Measurements from ENCODE around the gene LLGL2.

- 0 out of 2 replicates have a peak, but pooled peaks have one; percentile 10 for TF ChIP-seq POLR2A (IDR thresholded peaks at IDR 0.05; ENCODE audit: low read depth, low read length)
- no peak for TF ChIP-seq ZNF384 (IDR thresholded peaks at IDR 0.05; ENCODE audit: borderline replicate concordance, low read depth, low read length)
- TF ChIP-seq SREBF1 (IDR thresholded peaks at IDR 0.05; ENCODE audit: low read length): no peak
- TF ChIP-seq, protein P1, sequence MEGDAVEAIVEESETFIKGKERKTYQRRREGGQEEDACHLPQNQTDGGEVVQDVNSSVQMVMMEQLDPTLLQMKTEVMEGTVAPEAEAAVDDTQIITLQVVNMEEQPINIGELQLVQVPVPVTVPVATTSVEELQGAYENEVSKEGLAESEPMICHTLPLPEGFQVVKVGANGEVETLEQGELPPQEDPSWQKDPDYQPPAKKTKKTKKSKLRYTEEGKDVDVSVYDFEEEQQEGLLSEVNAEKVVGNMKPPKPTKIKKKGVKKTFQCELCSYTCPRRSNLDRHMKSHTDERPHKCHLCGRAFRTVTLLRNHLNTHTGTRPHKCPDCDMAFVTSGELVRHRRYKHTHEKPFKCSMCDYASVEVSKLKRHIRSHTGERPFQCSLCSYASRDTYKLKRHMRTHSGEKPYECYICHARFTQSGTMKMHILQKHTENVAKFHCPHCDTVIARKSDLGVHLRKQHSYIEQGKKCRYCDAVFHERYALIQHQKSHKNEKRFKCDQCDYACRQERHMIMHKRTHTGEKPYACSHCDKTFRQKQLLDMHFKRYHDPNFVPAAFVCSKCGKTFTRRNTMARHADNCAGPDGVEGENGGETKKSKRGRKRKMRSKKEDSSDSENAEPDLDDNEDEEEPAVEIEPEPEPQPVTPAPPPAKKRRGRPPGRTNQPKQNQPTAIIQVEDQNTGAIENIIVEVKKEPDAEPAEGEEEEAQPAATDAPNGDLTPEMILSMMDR (IDR thresholded peaks at IDR 0.05 in 2 of 3, conservative IDR thresholded peaks at IDR 0.05 in 1 of 3; ENCODE audit: control insufficient read depth in 2 of 3, extremely low read depth in 1 of 3, insufficient read depth in 1 of 3, low read depth in 3 of 3, low read length in 3 of 3): peak; percentile 33 to 71 (median 39)
- no peak for TF ChIP-seq ESRRA (IDR thresholded peaks at IDR 0.05; ENCODE audit: low read length)
- TF ChIP-seq SRF (IDR thresholded peaks at IDR 0.05; ENCODE audit: low read depth in 2 of 2, low read length in 2 of 2): no peak
- no peak for TF ChIP-seq EP300 (IDR thresholded peaks at IDR 0.05; ENCODE audit: borderline replicate concordance in 1 of 2, control insufficient read depth in 1 of 2, low read depth in 2 of 2, low read length in 2 of 2)
- TF ChIP-seq RUNX3 (IDR thresholded peaks at IDR 0.05; ENCODE audit: low read length): no peak
- no peak for TF ChIP-seq RB1 (IDR thresholded peaks at IDR 0.05; ENCODE audit: borderline replicate concordance)
- no peak for TF ChIP-seq POLR2AphosphoS5 (IDR thresholded peaks at IDR 0.05; ENCODE audit: low read length)
Observed at GRCh38 chr17:75619506-75620431, 94.3 kb downstream of the LLGL2 start.
